GM13976 (cell line): Measurements from ENCODE around the gene SNF8.
A peak's percentile ranks its signal among the peaks of the same experiment; 100 is the strongest.

Experiments used
- DNase-seq: peaks from one replicate; pipeline ENCODE4 v3.0.0; 2012; ENCODE audit warnings: low spot score
- in situ Hi-C: fragments of 300-500 bp; cut with MboI; formaldehyde crosslinking; loops from one replicate; pipeline ENCODE4 v1.12.0; 2022; ENCODE audit warnings: low sequenced_read_pairs, mixed read lengths, inconsistent platforms; ENCODE audit not compliant: unreplicated experiment
- TF ChIP-seq, protein P1 (sequence below): IDR thresholded peaks from 2 replicates; pipeline ENCODE4 v1.5.1; 2012; ENCODE audit warnings: borderline replicate concordance, mild to moderate bottlenecking; ENCODE audit not compliant: insufficient read depth; ENCODE audit errors: extremely low read depth, missing control alignments, control extremely low read depth

Gene SNF8

GRCh38 chr17:48907713-48908046, 37.0 kb downstream of the SNF8 start:
- in situ Hi-C loops, result no loop called here
- DNase-seq, result peak; percentile 57
- TF ChIP-seq, protein P1, sequence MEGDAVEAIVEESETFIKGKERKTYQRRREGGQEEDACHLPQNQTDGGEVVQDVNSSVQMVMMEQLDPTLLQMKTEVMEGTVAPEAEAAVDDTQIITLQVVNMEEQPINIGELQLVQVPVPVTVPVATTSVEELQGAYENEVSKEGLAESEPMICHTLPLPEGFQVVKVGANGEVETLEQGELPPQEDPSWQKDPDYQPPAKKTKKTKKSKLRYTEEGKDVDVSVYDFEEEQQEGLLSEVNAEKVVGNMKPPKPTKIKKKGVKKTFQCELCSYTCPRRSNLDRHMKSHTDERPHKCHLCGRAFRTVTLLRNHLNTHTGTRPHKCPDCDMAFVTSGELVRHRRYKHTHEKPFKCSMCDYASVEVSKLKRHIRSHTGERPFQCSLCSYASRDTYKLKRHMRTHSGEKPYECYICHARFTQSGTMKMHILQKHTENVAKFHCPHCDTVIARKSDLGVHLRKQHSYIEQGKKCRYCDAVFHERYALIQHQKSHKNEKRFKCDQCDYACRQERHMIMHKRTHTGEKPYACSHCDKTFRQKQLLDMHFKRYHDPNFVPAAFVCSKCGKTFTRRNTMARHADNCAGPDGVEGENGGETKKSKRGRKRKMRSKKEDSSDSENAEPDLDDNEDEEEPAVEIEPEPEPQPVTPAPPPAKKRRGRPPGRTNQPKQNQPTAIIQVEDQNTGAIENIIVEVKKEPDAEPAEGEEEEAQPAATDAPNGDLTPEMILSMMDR, result no peak

DNA sequence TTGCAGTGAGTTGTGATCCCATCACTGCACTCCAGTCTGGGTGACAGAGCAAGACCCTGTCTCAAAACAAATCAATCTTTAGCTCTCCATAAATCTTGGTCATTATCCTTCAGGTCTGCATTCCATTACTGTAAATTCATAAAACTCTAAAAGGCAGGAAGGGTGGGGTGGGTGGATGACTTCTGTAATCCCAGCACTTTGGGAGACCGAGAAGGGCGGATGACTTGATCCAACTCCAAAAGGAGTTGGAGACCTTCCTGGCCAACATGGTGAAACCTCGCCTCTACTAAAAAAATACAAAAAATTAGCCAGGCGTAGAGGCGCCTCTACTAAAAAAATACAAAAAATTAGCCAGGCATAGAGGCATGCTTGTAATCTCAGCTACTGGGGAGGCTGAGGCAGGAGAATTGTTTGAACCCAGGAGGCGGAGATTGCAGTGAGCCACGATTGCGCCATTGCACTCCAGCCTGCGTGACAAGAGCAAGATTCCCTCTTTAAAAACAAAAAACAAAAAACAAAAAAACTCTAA, 38.6 kb downstream of the SNF8 start:
- DNase-seq, result no peak
- in situ Hi-C loops, result no loop called here
- TF ChIP-seq, protein P1, result no peak

DNA sequence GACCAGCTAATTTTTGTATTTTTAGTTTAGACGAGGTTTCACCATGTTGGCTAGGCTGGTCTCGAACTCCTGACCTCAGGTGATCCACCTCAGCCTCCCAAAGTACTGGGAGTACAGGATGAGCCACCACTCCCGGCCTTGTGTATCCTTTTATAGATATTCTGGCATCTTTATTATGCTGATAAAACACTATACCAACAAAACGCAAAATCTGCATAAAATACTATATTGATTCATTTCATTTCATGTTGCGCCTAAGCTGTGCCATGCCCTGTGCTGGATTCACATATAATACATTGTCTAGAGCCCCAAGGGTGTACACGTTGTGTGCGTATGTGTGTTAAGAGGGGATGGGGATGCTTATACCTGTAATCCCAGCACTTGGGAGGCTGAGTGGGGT, 40.2 kb downstream of the SNF8 start:
- in situ Hi-C loops, result no loop called here

DNA sequence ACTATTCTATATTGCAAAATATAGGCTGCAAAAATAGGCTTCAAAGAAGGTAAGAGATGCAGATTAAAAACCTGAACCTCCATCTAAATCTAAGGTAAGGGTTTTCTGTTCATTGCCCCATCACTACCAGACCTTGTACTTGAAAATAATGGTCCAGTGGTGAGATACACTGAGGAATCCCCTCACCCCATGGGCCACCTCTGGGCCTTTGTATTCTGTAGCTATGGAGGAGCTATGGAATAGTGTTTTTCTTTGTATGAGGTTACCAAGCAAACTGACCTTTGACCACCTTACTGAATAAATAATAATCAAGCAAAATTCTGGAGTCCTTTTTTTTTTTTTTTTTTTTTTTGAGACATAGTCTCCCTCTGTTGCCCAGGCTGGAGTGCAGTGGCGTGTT, 41.2 kb downstream of the SNF8 start:
- in situ Hi-C loops, result no loop called here
- TF ChIP-seq, protein P1, result no peak
- DNase-seq, result no peak

More for the DNA sequence above, 40.2 kb downstream of the SNF8 start:
- no peak for DNase-seq
- TF ChIP-seq, protein P1, result no peak

DNA sequence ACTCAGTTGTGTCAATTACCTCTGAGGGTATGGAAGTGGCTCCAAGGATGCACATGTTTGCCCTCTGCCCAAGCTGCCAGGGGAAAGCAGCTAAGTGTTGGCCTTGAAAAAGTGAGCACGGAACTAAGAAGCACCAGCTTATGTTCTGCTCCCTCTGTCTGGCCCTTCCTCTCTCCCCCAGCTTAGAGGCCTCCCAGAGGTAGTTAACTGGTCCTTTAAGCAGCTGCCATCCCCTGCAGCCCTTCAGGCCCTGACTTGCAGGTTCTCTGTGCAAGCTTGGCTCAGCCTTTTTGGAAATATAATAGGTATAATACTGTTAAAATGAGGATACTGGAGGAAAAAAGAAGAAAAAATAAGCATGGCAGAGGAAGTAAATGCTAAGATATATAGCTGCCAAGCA, 43.4 kb downstream of the SNF8 start:
- DNase-seq, result no peak
- in situ Hi-C loops, result no loop called here
- TF ChIP-seq, protein P1, result no peak

GRCh38 chr17:48894886-48895285, 49.8 kb downstream of the SNF8 start:
- TF ChIP-seq, protein P1, result no peak
- no peak for DNase-seq
- in situ Hi-C loops, result no loop called here
